DND-41 (cell line): ENCODE measurements around the gene NEK7.

Experiments
- EZH2 ChIP-seq: IDR thresholded peaks from 3 replicates; pipeline ENCODE4 v1.6.1; 2012; ENCODE audit warnings: borderline replicate concordance, low read depth, mild to moderate bottlenecking, moderate library complexity, low read length, inconsistent platforms; ENCODE audit not compliant: severe bottlenecking
- TF ChIP-seq, protein P1 (sequence below): IDR thresholded peaks from 2 replicates; pipeline ENCODE4 v1.5.1; 2012; ENCODE audit warnings: borderline replicate concordance, low read length, moderate library complexity, mild to moderate bottlenecking; ENCODE audit not compliant: poor library complexity, severe bottlenecking; ENCODE audit errors: extremely low read depth

DNA sequence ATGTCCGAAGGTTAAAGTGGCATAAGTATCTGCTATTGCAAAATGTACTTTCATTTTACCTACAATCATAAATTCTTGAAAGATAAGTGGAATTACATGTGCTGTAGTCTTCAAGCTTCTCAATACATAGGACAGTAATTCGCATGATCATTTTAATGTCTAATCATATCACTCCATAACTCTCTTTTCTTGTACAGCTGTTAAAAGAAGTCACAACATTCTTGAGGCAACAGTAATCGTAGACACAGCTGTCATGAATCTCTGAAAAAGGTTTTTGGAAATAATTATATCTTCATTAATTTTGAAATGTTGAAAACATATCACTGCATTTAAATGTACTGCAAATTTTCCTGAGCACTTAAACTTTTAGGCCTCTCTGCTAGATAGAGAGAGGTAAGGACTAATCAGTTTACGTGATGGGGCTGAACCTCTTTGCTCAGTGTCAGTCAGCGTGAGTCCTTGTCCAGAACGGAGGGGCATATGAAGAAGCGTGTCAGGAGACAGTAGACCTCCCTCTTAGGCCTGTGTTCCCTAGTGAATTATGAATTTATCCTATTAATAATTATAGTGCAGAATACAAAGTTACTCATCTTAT is 133.4 kb downstream of the NEK7 start:
- TF ChIP-seq, protein P1, sequence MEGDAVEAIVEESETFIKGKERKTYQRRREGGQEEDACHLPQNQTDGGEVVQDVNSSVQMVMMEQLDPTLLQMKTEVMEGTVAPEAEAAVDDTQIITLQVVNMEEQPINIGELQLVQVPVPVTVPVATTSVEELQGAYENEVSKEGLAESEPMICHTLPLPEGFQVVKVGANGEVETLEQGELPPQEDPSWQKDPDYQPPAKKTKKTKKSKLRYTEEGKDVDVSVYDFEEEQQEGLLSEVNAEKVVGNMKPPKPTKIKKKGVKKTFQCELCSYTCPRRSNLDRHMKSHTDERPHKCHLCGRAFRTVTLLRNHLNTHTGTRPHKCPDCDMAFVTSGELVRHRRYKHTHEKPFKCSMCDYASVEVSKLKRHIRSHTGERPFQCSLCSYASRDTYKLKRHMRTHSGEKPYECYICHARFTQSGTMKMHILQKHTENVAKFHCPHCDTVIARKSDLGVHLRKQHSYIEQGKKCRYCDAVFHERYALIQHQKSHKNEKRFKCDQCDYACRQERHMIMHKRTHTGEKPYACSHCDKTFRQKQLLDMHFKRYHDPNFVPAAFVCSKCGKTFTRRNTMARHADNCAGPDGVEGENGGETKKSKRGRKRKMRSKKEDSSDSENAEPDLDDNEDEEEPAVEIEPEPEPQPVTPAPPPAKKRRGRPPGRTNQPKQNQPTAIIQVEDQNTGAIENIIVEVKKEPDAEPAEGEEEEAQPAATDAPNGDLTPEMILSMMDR, result no peak
- no peak for TF ChIP-seq EZH2
